GM19395 (cell line): Measurements from ENCODE around the gene CDH13.

Experiments used
- ATAC-seq: cut with Tn5 transposase; IDR thresholded peaks from one replicate; pipeline ENCODE4 v1.9.1; 2021; ENCODE audit warnings: mild to moderate bottlenecking, moderate library complexity; ENCODE audit not compliant: unreplicated experiment

The CDH13 gene

GRCh38 chr16:83443972-83444371, 817.2 kb downstream of the CDH13 start:
- ATAC-seq: no peak

GRCh38 chr16:83447560-83447959, 820.8 kb downstream of the CDH13 start:
- no peak for ATAC-seq

DNA sequence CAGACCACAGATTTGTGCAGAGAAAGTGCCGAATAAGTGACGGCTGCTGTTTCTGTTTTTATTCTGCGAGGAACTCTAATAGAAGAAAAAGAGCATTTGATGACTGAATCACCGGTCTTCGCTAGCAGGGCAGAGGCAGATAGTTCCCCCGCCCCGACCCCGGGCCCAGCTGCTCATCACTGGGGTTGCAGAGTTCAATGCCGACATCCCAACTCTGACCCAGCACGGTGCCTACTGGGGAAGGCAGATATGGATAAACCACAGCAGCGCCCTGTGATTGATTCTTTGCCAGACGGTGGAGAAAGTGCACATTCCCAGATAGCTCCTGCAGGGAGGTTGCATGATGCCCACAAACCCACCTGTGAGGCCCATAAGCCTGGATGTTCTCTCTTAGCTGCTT, 823.1 kb downstream of the CDH13 start:
- ATAC-seq: no peak

GRCh38 chr16:83453977-83454376, 827.2 kb downstream of the CDH13 start:
- ATAC-seq: peak; percentile 65

- ATAC-seq: no peak
Observed at GRCh38 chr16:83455716-83456115, 828.9 kb downstream of the CDH13 start.

DNA sequence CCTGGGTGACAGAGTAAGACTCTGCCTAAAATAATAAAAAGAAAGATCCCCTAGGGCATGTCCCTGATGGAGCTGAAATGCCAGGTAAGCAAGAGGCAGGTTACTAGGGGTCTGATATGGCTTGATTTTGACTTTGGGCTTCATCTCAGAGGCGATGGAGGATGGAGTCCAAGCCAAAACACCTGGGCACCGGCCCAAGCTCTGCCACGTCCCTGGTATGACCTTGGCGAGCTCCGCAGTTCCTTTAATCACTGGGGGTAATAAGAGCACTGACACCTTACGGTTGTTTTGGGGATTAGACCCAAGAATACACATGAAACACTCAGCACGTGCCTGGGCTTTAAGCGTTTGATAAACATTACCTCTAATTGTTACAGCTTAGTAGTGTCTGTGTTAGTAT, 830.2 kb downstream of the CDH13 start:
- ATAC-seq: no peak

DNA sequence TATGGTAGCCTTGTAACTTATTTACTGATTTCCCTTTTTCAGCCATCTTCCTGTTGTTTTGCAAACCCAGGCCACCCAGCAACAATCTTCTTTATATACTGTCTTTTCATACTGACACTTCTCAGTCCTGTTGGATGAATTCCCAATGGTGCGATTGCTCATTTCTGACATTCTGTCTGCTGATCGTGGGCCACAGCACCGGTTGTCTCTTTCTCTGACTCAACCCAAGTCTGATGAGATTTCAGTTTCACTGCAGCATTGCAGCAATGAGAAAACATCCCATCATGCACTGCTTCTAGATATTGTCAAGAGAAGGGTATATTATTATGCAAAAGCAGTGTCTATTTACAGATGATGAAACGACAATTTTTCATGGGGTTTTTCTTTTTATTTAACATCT, 831.8 kb downstream of the CDH13 start:
- peak; percentile 87 for ATAC-seq

GRCh38 chr16:83464991-83465390, 838.2 kb downstream of the CDH13 start:
- ATAC-seq: no peak

GRCh38 chr16:83470416-83470815, 843.6 kb downstream of the CDH13 start:
- ATAC-seq: no peak

- no peak for ATAC-seq
Observed at GRCh38 chr16:83472776-83473501, 846.2 kb downstream of the CDH13 start.

DNA sequence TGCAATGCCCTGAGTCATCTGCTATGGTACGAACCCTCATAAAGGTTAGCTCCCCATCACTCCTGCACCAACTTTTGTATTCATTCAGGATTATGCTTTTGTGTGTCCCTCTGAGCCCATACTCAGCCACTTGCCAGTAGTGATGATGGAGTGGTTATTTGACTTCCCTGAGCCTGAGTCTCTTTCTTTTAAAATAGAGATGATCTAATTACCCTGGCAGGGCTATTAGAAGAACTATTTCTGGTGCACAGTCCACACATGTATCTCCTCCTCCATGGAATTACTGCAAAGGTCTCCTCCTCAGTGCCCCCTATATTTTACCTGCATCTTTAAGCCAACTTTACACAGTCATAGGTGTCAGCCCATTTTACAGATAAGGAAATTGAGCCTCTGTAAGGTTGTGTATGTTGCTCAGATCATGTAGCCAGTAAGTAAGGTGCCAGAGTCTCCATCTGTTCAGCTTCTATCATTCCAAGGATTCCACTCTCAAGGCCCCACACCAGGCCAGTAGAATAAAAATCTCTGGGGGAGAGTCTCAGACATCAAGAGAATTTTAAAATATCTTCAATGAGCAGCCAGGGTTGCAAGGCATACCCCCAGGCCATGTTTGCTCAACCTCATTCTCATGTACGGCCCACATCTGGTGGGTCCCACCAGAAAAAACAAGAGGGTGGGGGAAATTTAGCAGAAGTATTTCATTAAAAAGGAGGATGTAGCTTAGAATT, 847.3 kb downstream of the CDH13 start:
- ATAC-seq: no peak

DNA sequence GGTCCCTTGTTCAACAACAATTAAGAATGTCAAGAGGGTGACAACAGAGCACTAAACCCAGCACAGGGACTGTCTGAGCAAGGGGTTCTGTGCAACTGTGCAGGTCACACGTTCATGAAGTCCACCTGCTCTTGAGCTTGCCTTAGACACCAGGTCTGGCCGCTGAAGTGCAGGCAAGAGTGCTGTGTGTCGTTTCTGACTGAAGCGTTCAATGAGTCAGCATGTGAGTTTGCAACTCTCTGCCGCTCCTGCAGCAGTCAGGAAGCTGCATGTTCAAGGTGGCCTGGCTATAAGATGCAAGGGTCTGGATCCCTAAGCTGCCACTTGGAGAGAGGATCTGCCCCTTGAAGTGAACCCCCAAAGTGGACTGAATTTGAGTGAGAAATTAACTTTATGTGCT, 848.3 kb downstream of the CDH13 start:
- ATAC-seq: no peak

GRCh38 chr16:83481589-83481988, 854.8 kb downstream of the CDH13 start:
- ATAC-seq: no peak

GRCh38 chr16:83482545-83483162, 855.9 kb downstream of the CDH13 start:
- ATAC-seq: no peak

GRCh38 chr16:83490073-83490472, 863.3 kb downstream of the CDH13 start:
- ATAC-seq: no peak

- ATAC-seq: no peak
Observed at GRCh38 chr16:83494459-83494858, 867.7 kb downstream of the CDH13 start.

- ATAC-seq: no peak
Observed at GRCh38 chr16:83501481-83501880, 874.7 kb downstream of the CDH13 start.

DNA sequence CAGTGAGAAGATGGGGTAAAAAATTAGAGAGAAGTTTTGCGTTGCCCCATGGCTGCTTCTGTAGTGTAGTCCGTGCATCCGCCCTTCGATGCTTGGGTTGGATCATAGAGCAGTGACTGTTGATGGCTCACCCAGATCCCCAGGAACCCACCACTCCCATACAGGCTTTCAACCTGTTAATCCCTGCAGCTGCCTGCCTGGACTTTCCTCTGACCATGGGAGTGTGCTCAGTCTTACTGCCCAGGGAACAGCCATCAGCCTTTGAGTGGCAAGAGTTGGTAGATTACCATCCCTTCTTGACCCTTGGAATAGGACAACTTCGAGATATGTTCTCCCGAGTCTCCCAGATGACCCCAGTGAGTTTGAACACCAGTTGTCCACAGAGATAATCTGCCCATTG, 881.5 kb downstream of the CDH13 start:
- no peak for ATAC-seq

DNA sequence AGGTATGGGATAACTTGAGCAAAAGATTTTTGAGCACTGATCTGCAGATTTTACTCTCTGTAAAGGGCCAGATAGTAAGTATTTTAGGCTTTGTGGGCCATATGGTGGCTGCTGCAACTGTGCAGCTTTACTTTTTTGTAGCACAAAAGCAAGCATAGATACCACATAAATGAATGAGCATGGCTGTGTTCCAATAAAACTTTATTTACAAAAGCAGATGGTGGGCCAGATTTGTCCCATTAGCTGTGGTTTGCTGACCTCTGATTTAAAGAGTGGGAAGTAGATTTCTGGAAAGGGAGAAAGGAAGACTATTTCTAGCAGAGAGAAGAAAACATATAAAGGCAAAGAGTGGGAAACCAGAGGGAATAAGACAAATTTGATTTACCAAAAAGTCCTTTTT, 882.5 kb downstream of the CDH13 start:
- no peak for ATAC-seq

DNA sequence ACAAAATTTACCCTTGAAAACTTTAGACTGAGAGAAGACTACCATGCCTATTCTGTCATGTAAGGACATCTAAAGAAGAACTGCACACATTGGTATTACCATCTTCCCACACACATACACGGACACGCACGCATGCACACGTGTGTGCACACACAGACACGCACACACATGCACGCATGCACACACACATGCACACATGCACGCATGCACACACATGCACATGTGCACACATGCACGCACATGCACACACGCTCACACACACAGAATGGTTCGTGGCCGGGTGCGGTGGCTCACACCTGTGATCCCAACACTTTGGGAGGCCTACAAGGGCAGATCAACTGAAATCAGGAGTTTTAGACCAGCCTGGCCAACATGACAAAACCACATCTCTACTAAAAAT, 884.1 kb downstream of the CDH13 start:
- ATAC-seq: no peak

- ATAC-seq: no peak
Observed at GRCh38 chr16:83513008-83513755, 886.4 kb downstream of the CDH13 start.
